ENCODE measurements around the gene DNAJA2.

DNAJA2 gene

DNA sequence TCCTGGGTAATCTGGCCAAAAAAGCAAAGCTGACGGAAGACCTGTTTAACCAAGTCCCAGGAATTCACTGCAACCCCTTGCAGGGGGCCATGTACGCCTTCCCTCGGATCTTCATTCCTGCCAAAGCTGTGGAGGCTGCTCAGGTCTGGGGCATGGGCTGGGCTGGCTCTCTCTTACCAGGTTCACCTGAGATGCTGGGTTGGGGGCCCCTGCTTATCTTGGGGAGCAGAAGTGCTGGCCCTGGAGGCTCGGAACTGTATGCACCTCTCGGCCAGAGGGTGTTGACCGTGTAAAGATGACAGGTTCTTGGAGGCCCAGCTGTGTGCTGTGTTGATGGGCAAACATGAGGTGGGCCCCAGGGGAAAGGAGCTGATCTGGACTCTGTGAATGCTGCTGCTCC is 49.1 kb downstream of the DNAJA2 start:
- DNase-seq = no peak

DNA sequence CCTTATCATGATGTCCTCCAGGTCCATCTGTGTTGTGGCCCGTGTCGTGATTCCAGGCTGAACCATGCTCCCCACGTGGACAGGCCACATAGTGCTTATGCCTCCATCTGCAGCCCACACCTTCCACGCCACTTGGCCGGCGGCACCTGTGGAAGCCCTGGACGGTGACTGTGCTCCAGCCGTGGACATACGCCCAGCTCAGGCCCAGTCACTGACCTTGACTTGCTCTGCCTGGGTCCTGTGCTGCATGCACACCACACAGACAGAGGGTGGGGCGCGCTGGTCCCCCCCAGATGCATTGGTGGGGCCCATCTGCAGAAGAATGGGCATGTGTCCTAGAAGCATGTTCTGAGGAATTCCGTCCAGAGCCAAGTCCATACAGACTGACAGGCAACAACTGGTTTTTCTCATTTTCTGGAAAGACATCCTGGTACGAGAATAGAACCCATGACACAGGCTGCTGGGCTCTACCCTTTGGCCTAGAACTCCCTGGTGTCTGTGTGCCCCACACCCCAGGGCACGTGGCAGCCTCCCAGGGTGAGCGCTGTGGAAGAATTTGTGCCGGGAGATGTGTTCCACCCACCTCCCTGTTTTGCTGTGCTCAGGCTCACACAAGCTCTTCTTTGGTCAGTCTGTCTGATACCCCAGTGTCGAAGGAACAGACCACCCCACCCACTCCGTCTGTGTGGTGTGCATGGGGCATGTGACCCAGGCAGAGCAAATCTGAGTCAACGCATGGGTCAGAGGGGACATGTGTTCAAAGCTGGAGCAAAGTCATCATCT is 49.8 kb downstream of the DNAJA2 start:
- DNase-seq = no peak

DNA sequence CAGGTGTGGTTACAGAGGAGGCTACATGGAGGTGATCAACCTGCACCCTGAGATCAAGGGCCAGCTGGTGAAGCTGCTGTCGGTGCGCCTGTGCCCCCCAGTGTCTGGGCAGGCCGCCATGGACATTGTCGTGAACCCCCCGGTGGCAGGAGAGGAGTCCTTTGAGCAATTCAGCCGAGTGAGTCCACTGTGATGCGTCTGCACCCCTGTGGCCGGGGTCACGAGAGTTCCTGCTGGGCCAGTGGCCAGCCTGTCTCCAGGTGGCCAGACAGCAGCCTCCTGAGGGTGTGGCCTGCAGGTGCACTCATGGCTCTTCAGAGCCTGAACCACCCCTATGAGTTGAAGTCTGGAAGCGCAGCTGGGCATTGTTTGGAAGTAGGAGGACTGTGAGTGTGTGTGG is 51.2 kb downstream of the DNAJA2 start:
- no peak for DNase-seq

DNA sequence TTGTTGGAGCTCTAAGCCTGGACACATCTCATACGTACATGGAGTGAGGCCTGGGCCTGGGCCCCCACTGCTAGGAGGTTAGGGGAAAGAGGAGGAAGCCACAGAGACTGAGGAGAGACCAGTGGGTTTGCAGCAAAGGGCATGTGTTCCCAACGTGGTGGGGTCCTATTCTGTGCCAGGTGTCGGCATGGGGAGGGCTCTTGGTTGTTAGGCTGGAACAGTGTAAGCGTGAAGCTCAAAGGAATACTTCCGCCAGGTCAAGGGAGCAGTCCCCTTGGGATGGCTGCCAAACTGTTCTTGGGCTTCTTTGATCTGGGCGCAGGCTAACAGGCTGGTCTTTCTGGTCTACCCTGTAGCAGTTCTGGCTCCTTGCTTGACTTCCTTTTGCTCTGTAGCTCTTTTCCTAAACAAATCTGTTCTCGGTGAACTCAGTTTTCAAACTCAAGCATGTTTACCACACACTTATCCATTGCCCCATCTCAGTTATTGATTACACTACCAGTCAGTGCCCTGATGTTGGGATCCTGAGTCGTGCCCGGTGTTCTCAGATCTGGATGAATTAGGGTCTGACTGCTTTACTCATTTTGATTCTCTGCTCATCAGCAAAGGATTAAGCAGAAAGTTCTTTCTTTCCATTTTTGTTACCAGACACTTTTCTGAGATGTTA is 52.9 kb downstream of the DNAJA2 start:
- DNase-seq = no peak

DNA sequence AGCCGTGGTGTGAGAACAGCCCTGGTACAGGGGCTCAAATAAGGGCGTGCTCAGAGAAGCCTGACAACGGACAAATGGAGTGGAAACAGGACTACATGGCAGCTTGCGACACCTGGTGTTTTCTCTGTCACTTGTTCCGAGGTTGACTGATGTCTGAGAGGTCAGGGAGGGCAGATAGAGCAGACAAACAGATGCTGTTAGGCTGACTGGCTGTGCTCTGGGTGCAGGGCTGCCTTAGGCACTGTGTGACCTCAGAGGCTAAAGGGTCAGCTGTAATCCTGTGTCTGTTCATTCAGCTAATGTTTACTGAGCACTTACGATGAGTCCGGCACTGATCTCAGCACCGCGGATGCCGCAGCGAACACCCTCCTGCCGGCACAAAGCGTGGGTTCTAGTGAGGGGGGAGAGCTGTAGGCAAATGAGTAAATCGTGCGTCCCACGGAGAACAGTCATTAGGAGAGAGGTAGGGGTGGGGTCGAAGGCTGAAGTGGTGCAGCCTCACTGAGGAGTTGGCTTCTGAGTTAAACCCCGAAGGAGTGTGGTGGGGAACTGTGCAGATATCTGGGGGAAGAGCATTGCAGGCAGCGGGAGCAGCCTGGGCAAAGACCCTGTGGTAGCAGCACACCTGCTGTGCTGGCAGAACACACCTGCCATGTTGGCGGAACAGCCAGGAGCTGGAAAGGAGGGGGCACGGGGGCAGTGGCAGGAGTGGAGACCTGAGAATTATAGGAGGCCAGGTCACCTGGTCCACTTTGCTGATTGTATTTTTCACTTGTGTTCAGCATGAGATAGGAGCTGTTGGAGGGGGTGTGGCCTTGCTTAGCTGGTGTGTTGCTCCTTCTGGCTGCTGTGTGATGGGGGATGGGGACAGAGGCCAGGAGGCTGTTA is 54.3 kb downstream of the DNAJA2 start:
- no peak for DNase-seq

DNA sequence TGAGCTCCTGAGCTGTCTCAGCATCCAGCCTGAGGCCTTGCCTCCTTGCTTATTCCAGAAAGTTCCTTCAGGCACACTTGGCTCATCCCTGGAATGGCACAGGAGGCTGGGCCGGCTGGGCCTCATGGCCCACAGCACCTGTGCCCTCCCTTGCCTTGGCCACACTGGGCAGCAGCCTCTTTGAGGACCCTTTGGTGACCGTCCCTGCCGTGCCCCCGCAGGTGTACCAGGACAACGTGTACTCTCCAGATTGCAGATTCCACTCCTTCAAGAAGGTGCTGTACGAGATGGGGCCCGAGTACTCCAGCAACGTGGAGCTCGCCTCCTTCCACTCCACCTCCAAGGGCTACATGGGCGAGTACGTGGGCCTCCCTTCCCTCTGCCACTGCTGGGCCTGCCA is 55.1 kb downstream of the DNAJA2 start:
- DNase-seq = no peak

DNA sequence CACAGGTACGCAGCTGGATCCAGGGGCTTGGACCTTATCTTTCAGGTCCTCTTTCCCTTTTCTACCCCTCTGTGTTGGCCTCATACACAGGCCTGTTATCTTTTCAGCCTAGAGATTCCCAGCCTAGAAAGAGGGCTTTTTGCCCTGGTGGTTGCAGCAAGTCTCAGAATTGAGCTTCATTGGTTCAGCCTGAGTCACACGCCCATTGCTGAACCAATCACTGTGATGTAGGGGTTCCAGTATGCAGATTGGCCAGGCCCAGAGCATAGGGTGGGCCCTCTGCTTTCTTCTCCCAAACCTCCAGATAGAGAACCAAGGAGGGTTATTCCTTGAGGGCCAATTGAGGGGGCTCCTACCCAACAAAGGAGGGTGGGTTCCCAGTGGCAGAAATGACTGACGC is 56.5 kb downstream of the DNAJA2 start:
- no peak for DNase-seq

DNA sequence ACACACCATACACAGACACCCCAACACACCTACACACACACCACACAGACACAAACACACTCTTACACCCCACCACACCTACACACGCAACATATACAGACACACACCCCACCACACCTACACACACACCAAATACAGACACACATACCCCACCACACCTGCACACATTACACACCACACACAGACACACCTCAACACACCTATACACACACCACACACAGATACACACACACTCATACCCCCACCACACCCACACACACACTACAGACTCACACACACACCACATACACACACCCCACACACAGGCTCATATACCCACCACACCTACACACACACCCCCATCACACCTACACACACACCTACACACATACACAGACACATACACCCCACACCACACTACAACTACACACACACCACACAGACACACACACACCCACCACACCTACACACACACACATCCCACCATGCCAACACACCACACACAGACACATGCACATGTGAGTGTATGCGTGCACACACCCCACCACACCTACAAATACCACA is 57.9 kb downstream of the DNAJA2 start:
- DNase-seq = no peak

DNA sequence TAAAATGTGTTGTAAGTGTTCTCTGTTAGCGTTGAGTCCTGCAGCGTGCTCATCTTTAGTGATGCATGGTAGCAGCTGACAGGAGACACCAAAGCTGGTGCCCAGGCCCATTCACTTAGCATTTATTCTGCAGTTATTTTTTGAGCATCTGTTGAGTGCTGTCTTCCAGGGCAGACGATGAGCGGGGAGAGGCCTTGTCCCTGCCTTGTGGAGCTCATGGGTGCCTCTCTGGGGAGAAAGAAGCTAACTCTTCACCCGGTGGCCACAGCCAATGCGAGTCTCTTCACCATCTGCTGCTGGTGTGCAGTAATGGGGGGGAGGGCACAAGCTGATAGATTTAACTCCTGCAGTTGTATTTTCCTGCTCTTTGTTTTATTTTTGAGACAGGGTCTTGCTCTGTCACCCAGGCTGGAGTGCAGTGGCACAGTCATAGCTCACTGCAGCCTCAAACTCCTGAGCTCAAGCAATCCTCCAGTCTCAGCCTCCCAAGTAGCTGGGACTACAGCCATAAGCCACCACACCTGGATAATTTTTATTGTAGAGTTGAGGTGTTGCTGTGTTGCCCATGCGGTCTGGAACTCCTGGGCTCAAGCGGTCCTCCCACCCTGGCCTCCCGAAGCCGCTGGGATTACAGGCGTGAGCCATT is 58.8 kb downstream of the DNAJA2 start:
- no peak for DNase-seq

DNA sequence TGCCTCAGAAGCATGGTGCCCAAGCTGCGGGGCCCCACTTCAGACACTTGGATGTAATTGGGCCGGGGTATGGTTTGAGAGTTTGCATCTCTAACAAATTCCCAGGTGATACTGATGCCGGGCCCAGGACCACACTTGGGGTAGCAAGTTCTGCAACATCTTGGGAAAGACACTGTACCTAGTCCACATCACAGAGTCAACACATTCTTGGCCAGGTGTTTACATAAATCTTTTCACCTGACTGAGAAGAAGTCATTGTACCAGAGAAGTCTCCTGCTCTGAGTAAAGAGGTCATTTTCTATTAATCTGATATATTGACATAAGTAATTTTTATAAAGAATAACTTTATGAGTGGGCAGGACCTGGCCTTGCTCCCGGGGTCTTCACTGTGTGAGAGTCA is 61.8 kb downstream of the DNAJA2 start:
- DNase-seq = no peak

DNA sequence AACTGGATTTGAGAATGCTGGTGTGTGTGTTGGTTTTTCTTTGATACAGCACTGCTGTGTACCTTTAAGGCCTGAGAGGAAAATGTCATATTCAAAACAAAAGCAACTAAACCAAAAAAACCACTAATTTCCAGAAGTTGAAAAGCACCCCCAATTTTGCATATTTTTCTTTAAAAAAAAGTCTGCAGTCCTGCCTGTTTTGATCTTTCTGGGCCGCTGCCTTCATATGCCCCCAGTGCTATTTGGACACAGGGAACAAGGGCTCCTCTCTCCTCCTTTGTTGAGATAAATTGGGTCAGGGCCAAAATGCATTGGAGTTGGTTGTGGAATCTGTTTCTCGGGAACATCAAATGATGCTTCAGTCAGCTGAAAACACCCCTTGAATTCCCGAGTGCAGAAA is 62.4 kb downstream of the DNAJA2 start:
- DNase-seq = no peak

DNA sequence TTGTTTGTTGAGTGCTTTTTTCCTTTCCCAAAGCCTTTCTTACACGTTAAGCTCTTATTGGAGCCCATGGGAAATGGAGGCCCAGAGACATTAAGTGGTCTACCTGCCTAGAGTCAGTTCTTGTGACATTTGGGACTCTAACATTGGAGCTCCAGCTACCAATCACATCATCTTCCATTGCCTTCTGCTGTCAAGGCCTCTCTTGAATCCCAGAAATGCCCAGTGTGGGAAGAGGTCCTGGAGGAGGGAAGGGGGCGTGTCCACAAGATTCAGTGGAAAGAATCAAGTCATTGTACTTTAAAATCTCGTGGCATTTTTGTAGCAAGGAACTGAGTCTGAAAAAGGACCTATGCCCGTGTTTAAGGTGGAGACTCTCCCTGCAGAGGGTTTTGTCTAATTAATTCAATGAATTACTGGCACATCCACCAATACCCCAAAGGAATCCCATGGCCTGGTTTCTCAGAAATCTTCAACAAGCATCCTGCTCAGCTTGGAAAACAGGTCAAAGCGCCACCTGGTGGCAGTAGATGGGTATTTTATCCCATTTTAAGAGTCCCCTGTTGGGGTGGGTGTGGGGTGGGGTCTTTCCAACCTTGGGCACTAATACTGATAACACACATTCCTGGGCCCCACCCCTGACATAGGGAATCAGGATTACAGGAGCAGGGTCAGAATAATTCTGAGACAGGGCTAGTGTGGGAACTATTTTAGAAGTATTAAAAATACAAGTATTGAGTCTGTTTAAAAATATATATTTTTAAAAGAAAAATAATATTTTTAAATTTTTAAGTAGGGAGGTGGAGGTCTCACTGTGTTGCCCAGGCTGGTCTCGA is 64.7 kb downstream of the DNAJA2 start:
- DNase-seq = peak; percentile 9

DNA sequence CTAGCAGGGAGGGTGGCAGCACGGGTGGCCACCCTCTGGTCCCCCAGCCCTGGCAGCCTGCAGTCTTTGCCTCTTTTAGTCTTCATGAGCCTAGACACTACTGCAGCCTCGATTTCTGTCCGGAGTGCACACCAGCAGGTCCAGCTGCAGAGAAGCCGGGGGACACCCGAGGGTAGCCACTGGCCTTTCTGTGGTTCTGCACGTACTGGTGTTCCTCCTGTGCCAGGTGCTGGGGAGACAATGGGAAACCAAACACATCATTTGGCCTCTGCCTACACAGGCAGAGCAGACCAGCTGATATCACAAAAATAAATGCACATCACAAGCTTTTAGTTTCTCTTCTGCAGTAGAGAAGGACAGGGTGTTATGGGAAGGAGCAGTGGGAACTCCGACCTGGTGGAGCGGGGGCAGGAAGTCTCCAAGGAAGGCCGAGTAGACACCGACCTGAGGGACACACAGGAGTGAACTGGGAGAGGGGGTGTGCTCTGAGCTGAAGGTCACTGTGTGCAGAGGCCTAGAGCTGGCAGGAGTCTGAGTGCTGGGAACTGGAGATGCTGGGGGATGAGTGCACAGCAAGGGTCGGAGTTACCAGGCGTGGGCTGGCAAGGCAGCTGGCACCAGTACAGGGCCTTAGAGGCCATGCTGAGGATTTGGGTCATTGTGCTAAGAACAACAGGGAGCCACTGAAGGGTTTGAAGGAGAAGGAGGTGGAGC is 66.3 kb downstream of the DNAJA2 start:
- DNase-seq = no peak

DNA sequence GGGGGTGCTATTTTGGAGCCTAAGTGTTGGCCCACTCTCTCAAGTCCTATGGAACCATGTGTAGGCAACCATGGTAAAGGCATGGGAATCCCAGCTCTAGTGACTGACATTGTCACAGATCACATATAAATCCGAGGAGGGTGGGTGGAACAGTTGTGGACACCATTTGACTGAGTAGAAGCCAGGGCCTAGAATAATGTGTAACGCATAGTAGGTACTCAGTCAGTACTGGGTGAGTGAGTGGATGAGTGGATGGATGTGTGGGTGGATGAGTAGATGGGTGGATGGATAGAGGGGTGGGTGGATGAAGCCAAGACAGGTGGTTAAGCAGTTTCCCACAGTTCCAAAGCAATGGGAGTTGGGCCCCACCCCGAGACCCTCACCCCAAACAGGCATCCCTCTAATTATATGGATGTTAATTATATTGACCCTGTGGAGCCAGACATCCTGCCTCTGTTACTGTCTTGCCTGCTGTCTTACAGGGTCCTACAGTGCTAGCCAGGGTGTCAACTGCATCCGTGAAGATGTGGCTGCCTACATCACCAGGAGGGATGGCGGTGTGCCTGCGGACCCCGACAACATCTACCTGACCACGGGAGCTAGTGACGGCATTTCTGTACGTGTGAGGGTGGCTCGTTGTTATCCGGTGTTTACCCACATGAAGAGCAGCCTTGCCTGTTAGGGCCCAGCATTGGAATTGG is 67.0 kb downstream of the DNAJA2 start:
- no peak for DNase-seq
